Measurements from ENCODE around the gene PCYT1B. TPM values are rescaled to one million over a fixed set of nuclear protein-coding genes. Genes with fewer than 3 reads are reported as not detected.

The PCYT1B gene
- total RNA-seq, 4 donors from 2014 or later, result 0.07 TPM; not detected in 3

DNA sequence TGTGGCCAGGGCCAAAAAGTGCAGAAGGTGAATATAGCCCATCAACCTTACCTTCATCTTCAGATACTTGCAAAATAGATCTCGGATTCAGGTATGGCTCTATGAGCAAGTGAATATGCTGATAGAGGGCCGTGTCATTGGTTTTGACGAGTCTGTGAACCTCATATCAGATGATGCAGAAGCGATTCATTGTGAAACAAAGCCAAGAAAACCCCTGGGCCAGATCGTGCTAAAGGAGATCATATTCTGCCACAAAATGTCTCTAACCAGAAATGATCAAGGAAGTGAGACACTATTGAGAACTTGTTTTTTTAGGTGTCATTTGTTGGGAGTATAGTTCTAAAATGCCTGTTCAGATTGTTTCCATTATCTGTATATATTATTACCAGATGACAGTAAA lies 133.7 kb downstream of the PCYT1B start:
- no peak overlapping the region for H3K27ac ChIP-seq
- intact Hi-C loops (cut with DNase I; ENCODE audit: low total_unique reads) (no loop called here), in situ Hi-C loops (cut with MboI; ENCODE audit: low sequenced_read_pairs in 4 of 4) (no loop called here)
- H3K4me3 ChIP-seq, result no peak overlapping the region
- DNase-seq (no peak), ATAC-seq (no peak)
- TF ChIP-seq, protein P1, sequence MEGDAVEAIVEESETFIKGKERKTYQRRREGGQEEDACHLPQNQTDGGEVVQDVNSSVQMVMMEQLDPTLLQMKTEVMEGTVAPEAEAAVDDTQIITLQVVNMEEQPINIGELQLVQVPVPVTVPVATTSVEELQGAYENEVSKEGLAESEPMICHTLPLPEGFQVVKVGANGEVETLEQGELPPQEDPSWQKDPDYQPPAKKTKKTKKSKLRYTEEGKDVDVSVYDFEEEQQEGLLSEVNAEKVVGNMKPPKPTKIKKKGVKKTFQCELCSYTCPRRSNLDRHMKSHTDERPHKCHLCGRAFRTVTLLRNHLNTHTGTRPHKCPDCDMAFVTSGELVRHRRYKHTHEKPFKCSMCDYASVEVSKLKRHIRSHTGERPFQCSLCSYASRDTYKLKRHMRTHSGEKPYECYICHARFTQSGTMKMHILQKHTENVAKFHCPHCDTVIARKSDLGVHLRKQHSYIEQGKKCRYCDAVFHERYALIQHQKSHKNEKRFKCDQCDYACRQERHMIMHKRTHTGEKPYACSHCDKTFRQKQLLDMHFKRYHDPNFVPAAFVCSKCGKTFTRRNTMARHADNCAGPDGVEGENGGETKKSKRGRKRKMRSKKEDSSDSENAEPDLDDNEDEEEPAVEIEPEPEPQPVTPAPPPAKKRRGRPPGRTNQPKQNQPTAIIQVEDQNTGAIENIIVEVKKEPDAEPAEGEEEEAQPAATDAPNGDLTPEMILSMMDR (IDR thresholded peaks at IDR 0.05 in 4 of 5, conservative IDR thresholded peaks at IDR 0.05 in 1 of 5), result no peak
- H3K27me3 ChIP-seq, result no peaks in the 10 kb centered on the region
- no peaks in the 10 kb centered on the region for H3K4me1 ChIP-seq
- H3K36me3 ChIP-seq, result no peaks in the 10 kb centered on the region
- H3K9me3 ChIP-seq, result no peaks in the 10 kb centered on the region

DNA sequence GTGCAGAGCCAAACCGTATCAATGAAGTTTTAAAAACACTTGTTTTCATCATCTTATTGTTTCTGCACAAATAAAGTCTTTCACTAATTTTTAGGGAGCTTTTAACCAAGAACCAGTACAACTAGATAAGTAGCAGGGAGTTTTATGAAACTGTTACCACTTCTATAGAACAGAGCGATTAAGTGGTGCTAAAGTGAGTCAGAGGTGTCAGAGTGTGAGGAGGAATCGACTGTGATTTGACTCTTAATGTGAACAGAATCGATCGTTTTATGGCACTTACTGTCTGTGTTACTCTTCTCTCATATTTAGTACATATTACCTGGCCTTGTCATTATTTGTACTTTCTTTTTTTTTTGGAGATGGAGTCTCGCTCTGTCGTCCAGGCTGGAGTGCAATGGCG lies 138.8 kb downstream of the PCYT1B start:
- Histone ChIP-seq H3K4me1 (no peaks in the 10 kb centered on the region), H3K36me3 (no peaks in the 10 kb centered on the region), H3K4me3 (no peak overlapping the region), H3K27ac (no peak overlapping the region), H3K9me3 (no peaks in the 10 kb centered on the region), H3K27me3 (no peaks in the 10 kb centered on the region)
- ATAC-seq, result no peak
- intact Hi-C loops (cut with DNase I; ENCODE audit: low total_unique reads) (no loop called here), in situ Hi-C loops (cut with MboI; ENCODE audit: low sequenced_read_pairs in 4 of 4) (no loop called here)
- TF ChIP-seq, protein P1 (IDR thresholded peaks at IDR 0.05 in 4 of 5, conservative IDR thresholded peaks at IDR 0.05 in 1 of 5), result no peak
- TF ChIP-seq POLR2A (IDR thresholded peaks at IDR 0.05), result no peak
- DNase-seq, result no peak

Other genes starting within 250 kb of the PCYT1B start
- gene PDK3, start 182.1 kb downstream of the PCYT1B start, total RNA-seq, result 1 to 10 TPM; 1.8 to 4.5 (median 2.7) TPM
- gene POLA1, start 46.6 kb upstream of the PCYT1B start, total RNA-seq, result 1 to 10 TPM; 5.2 to 9.6 (median 6.9) TPM

Measured in gastrocnemius medialis (tissue), 4 donors.